Keratinocyte (primary cell): ENCODE data around the gene KPNA4.

Experiments used
- EZH2 ChIP-seq: IDR thresholded peaks from one replicate; pipeline ENCODE4 v1.6.1; 2012; ENCODE audit warnings: inconsistent platforms, mild to moderate bottlenecking, low read length, moderate library complexity
- TF ChIP-seq, protein P1 (sequence below), 3 experiments: IDR thresholded peaks in 1 of 3; conservative IDR thresholded peaks in 1 of 3; optimal IDR thresholded peaks in 1 of 3; 2 replicates in 2 of 3; 3 replicates in 1 of 3; pipeline versions ENCODE3 to v1.5.1; 2011; ENCODE audit warnings: low read length in 3 of 3, mild to moderate bottlenecking in 3 of 3, moderate library complexity in 2 of 3, control low read depth in 1 of 3, inconsistent platforms in 1 of 3; ENCODE audit not compliant: insufficient read depth in 2 of 3; ENCODE audit errors: extremely low read depth in 1 of 3

- TF ChIP-seq, protein P1, sequence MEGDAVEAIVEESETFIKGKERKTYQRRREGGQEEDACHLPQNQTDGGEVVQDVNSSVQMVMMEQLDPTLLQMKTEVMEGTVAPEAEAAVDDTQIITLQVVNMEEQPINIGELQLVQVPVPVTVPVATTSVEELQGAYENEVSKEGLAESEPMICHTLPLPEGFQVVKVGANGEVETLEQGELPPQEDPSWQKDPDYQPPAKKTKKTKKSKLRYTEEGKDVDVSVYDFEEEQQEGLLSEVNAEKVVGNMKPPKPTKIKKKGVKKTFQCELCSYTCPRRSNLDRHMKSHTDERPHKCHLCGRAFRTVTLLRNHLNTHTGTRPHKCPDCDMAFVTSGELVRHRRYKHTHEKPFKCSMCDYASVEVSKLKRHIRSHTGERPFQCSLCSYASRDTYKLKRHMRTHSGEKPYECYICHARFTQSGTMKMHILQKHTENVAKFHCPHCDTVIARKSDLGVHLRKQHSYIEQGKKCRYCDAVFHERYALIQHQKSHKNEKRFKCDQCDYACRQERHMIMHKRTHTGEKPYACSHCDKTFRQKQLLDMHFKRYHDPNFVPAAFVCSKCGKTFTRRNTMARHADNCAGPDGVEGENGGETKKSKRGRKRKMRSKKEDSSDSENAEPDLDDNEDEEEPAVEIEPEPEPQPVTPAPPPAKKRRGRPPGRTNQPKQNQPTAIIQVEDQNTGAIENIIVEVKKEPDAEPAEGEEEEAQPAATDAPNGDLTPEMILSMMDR (optimal IDR thresholded peaks at IDR 0.05 in 1 of 3, IDR thresholded peaks at IDR 0.05 in 1 of 3, conservative IDR thresholded peaks at IDR 0.05 in 1 of 3; ENCODE audit: extremely low read depth in 1 of 3, insufficient read depth in 2 of 3, low read length in 3 of 3): no peak
- TF ChIP-seq EZH2: no peak
These were observed 21.3 kb upstream of the KPNA4 start for GRCh38 chr3:160586679-160587078.
